DLD1 (cell line): ENCODE data around the gene VPS4A.
"Not testable (repeated sequence)": the region's sequence is repeated elsewhere in the genome, so short reads cannot be mapped to it uniquely, and the experiment has no call there.

Source experiments
- in situ Hi-C: cut with HindIII; loops from 2 replicates; pipeline ENCODE4 v1.10.0; 2017; ENCODE audit warnings: low sequenced_read_pairs

VPS4A gene

DNA sequence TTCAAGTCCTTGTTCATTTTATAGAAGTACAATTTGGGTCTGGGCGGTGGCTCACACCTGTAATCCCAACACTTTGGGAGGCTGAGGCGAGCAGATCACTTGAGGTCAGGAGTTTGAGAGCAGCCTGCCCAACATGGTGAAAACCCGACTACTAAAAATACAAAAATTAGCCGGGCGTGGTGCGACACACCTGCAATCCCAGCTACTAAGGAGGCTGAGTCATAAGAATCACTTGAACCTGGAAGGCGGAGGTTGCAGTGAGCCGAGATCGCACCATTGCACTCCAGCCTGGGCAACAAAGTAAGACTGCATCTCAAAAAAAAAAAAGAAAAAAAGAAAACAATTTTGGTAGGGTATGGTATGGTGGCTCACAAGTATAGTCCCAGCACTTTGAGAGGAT, 48.9 kb downstream of the VPS4A start:
- in situ Hi-C loops = not testable (repeated sequence)

DNA sequence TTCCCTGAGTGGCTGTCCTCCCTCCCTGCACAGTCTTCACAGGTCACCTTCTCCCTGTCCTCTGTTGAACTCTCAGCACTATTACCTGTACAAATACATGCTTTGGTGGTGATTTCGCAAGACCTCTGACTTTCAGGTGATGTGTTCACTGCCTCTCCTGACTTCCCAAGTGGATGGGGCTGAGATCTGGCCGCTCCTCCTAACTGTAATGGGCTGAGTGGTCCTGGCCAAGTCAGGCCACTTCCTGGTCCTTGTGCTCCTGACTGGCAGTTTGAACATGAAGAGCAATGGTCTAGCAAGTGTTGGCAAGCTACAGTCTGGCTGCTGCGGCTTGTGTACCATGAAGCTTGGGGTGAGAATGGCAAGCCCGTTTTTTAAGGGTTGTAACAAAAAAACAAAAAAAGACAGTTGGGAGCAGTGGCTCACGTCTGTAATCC, 52.1 kb downstream of the VPS4A start:
- in situ Hi-C loops = no loop called here

DNA sequence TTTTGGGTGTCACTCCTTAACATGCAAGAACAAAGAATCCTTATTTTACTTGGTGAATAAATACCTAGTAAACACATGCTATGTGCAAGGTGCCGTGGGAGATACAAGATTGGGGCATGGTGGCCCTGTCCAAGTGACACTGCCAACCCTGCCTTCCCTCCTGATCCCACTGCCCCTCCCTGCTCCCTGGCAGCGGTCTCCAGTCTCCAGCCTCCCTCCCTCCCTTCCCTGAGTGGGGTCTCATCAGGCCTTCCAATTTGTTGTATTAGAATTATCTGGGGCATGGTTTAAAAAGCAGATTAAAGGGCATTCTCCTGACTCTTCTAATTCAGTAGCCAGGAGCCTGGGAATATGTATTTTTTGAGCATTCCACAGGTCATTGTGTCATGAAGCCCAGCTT, 52.9 kb downstream of the VPS4A start:
- in situ Hi-C loops = no loop called here

GRCh38 chr16:69365901-69366300, 54.8 kb downstream of the VPS4A start:
- in situ Hi-C loops = no loop called here

GRCh38 chr16:69366431-69366830, 55.3 kb downstream of the VPS4A start:
- in situ Hi-C loops = no loop called here

GRCh38 chr16:69367980-69368379, 56.8 kb downstream of the VPS4A start:
- in situ Hi-C loops = no loop called here

DNA sequence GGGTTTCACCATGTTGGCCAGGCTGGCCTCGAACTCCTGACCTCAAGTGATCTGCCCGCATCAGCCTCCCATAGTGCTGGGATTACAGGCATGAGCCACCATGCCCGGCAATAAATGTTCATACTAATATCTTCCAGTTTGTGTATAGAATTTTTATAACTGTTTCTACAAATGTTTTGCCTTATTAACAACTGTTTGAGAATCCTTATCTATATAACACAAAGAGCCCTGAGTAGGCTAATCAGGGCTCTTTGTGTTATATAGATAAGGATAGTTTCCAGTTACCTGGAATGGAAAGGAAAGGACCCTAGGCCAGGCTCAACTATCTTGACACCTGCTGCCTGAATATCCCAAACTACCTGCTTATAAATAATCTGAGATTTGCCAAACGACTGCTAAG, 57.7 kb downstream of the VPS4A start:
- in situ Hi-C loops = no loop called here

DNA sequence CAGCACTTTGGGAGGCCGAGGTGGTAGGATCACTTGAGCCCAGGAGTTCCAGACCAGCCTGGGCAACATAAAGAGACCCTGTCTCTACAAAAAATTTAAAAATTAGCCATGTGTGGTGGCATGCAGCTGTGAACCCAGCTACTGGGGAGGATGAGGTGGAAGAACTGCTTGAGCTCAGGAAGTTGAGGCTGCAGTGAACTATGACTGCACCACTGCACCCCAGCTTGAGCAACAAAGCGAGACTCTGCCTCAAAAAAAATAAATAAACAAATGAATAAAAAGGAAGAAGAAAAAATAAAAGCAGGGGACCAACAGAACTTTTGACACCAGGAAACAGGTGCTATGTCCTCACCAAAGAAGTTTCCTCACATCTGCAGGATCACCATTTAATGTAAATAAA, 60.4 kb downstream of the VPS4A start:
- in situ Hi-C loops = no loop called here

GRCh38 chr16:69373019-69373418, 61.9 kb downstream of the VPS4A start:
- in situ Hi-C loops = no loop called here
